PC-9 (cell line): Measurements from ENCODE around the gene LMOD3.

Experiments
- CTCF ChIP-seq: fragments of 200-600 bp; sonication (generic); conservative IDR thresholded peaks from 2 replicates; pipeline ENCODE4 v1.6.1; 2017; ENCODE audit warnings: mixed run types, antibody characterized with exemption, mild to moderate bottlenecking, moderate library complexity
- EZH2 ChIP-seq: fragments of 200-600 bp; sonication (generic); IDR thresholded peaks from 2 replicates; pipeline ENCODE4 v1.8.0; 2017; ENCODE audit warnings: antibody characterized with exemption, low read depth

GRCh38 chr3:69095636-69096035 lies 26.8 kb downstream of the LMOD3 start:
- TF ChIP-seq CTCF: no peak
- TF ChIP-seq EZH2: no peak
